WTC11 (cell line): ENCODE measurements around the gene RYR3. TPM values are rescaled to one million over a fixed set of nuclear protein-coding genes. Genes with fewer than 3 reads are reported as not detected.

Experiments
- ATAC-seq: fragments of 200-7000 bp; cut with Tn5 transposase; 2 replicates; pipeline ENCODE4 v1.10.0; 2021; ENCODE audit warnings: mild to moderate bottlenecking, moderate library complexity
- CTCF ChIA-PET: fragments of 300-600 bp; sonication (Branson Sonifier 250); formaldehyde crosslinking; loops from one replicate; lab custom pipeline; 2021; ENCODE audit warnings: antibody characterized with exemption; lab: Charles Lee
- POLR2A ChIA-PET: fragments of 350-600 bp; sonication (Branson Sonifier 250); formaldehyde crosslinking; loops from one replicate; lab custom pipeline; 2021; ENCODE audit warnings: antibody characterized with exemption; lab: Charles Lee
- DNase-seq: peaks from one replicate; pipeline ENCODE4 v3.0.0; 2021; ENCODE audit warnings: low spot score
- H3K27ac Mint-ChIP-seq: 2 replicates; pipeline ENCODE4 v1.8.0; 2021; ENCODE audit warnings: mixed read lengths
- H3K27me3 Mint-ChIP-seq: 2 replicates; pipeline ENCODE4 v1.8.0; 2021; ENCODE audit warnings: low read depth, mild to moderate bottlenecking, moderate library complexity, mixed read lengths
- H3K36me3 Mint-ChIP-seq: 2 replicates; pipeline ENCODE4 v1.8.0; 2021; ENCODE audit warnings: mixed read lengths
- H3K4me1 Mint-ChIP-seq: 2 replicates; pipeline ENCODE4 v1.8.0; 2022; ENCODE audit warnings: mixed read lengths
- H3K4me3 Mint-ChIP-seq: 2 replicates; pipeline ENCODE4 v1.8.0; 2021; ENCODE audit warnings: mild to moderate bottlenecking, moderate library complexity, mixed read lengths
- H3K9me3 Mint-ChIP-seq: 2 replicates; pipeline ENCODE4 v1.8.0; 2021; ENCODE audit warnings: mixed read lengths
- CBFB ChIP-seq: sonication (generic); formaldehyde crosslinking; IDR thresholded peaks from 2 replicates; pipeline ENCODE4 v1.8.1; 2022; ENCODE audit warnings: mild to moderate bottlenecking, low read depth, missing genetic modification reagents
- CREB1 ChIP-seq: sonication (generic); formaldehyde crosslinking; IDR thresholded peaks from 2 replicates; pipeline ENCODE4 v1.8.0; 2023; ENCODE audit warnings: mild to moderate bottlenecking, missing genetic modification reagents
- CREM ChIP-seq: sonication (generic); formaldehyde crosslinking; IDR thresholded peaks from 2 replicates; pipeline ENCODE4 v1.8.1; 2022; ENCODE audit warnings: mild to moderate bottlenecking, missing genetic modification reagents, moderate library complexity
- NFATC4 ChIP-seq: fragments of 250-450 bp; sonication (Bioruptor Pico); IDR thresholded peaks from 2 replicates; pipeline ENCODE4 v1.9.0; 2021; ENCODE audit warnings: mild to moderate bottlenecking
- NR3C1 ChIP-seq: sonication (generic); formaldehyde crosslinking; conservative IDR thresholded peaks from 2 replicates; pipeline ENCODE4 v1.8.1; 2023; ENCODE audit warnings: low read depth, mild to moderate bottlenecking, missing genetic modification reagents
- RELA ChIP-seq: sonication (generic); formaldehyde crosslinking; IDR thresholded peaks from 2 replicates; pipeline ENCODE4 v1.8.1; 2022; ENCODE audit warnings: missing genetic modification reagents, mild to moderate bottlenecking, borderline replicate concordance
- TEAD4 ChIP-seq: sonication (generic); formaldehyde crosslinking; IDR thresholded peaks from 2 replicates; pipeline ENCODE4 v1.8.0; 2022; ENCODE audit warnings: mild to moderate bottlenecking, missing genetic modification reagents
- TP53 ChIP-seq: sonication (generic); formaldehyde crosslinking; IDR thresholded peaks from 2 replicates; pipeline ENCODE4 v1.8.1; 2023; ENCODE audit warnings: mild to moderate bottlenecking, missing genetic modification reagents
- ZBTB21 ChIP-seq: sonication (generic); formaldehyde crosslinking; IDR thresholded peaks from 2 replicates; pipeline ENCODE4 v1.8.1; 2023; ENCODE audit warnings: mild to moderate bottlenecking, missing genetic modification reagents, borderline replicate concordance
- ZNF263 ChIP-seq: sonication (generic); formaldehyde crosslinking; IDR thresholded peaks from 2 replicates; pipeline ENCODE4 v1.8.1; 2022; ENCODE audit warnings: low read depth, mild to moderate bottlenecking, moderate library complexity, missing genetic modification reagents
- ZNF317 ChIP-seq: sonication (generic); formaldehyde crosslinking; IDR thresholded peaks from 2 replicates; pipeline ENCODE4 v1.8.1; 2023; ENCODE audit warnings: low read depth, mild to moderate bottlenecking, moderate library complexity, missing genetic modification reagents, borderline replicate concordance
- ZNF396 ChIP-seq: fragments of 250-450 bp; sonication (Bioruptor Pico); IDR thresholded peaks from 2 replicates; pipeline ENCODE4 v1.8.0; 2021; ENCODE audit warnings: mild to moderate bottlenecking, moderate library complexity, borderline replicate concordance
- total RNA-seq: library from RNA; stranded (reverse); gene quantifications from 3 replicates; pipeline ENCODE4 v1.2.3, GENCODE V29; 2021
- TF ChIP-seq, protein P1 (sequence below): sonication (generic); formaldehyde crosslinking; IDR thresholded peaks from 2 replicates; pipeline ENCODE4 v1.8.0; 2022; ENCODE audit warnings: missing genetic modification reagents
- TF ChIP-seq, protein P2 (sequence below): fragments of 200-600 bp; IDR thresholded peaks from 2 replicates; pipeline ENCODE4 v1.8.0; 2022; ENCODE audit warnings: antibody characterized with exemption
- TF ChIP-seq, protein P3 (sequence below): sonication (generic); formaldehyde crosslinking; IDR thresholded peaks from 2 replicates; pipeline ENCODE4 v1.8.1; 2022; ENCODE audit warnings: low read depth, mild to moderate bottlenecking, moderate library complexity, missing genetic modification reagents, borderline replicate concordance
- TF ChIP-seq, protein P4 (sequence below): sonication (generic); formaldehyde crosslinking; IDR thresholded peaks from 2 replicates; pipeline ENCODE4 v1.8.1; 2023; ENCODE audit warnings: mild to moderate bottlenecking, missing genetic modification reagents, moderate library complexity
- TF ChIP-seq, protein P5 (sequence below): fragments of 250-450 bp; sonication (Bioruptor Pico); IDR thresholded peaks from 2 replicates; pipeline ENCODE4 v1.9.0; 2021; ENCODE audit warnings: moderate library complexity, mild to moderate bottlenecking, inconsistent platforms, borderline replicate concordance
- TF ChIP-seq, protein P6 (sequence below): sonication (generic); formaldehyde crosslinking; IDR thresholded peaks from 2 replicates; pipeline ENCODE4 v1.8.1; 2022; ENCODE audit warnings: mild to moderate bottlenecking, missing genetic modification reagents, moderate library complexity, borderline replicate concordance

RYR3 gene
- total RNA-seq, 1 experiment from 2014 or later: 1.4 TPM

DNA sequence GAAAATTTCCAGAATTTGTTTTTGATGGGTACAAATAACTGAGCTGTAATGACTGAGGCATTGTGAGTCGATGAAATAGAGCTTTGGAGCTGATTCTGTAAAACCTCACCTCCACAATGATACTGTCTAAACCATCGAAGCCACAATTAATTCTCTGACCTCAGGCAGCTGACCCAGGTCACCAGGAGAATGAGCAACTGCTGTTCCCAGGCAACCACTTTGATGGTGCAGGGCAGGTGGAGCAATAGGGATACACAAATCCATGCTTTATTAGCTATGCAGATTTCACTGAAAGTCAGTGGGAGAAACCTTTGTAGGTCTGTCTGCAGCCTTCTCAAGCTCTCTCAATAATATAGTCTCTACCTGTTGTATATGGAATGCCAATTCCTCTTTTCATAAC, 204.4 kb downstream of the RYR3 start:
- Mint-ChIP-seq H3K9me3 (no peaks in the 10 kb centered on the region), H3K27me3 (no peaks in the 10 kb centered on the region), H3K4me3 (no peak overlapping the region), H3K36me3 (no peaks in the 10 kb centered on the region), H3K27ac (no peak overlapping the region), H3K4me1 (peaks cover 3% of the 10 kb centered on the region; the same call in 1 of the 2 replicates)
- CTCF ChIA-PET: interaction anchor here (1.7 kb wide), 1 partner anchor 186 kb away, joined by 7 read pairs; no protein-coding TSS in a partner anchor
- TF ChIP-seq NFATC4 (CRISPR knock-in tag) (no peak), NR3C1 (no peak), CBFB (CRISPR knock-in tag) (no peak), ZNF263 (CRISPR knock-in tag) (no peak), ZNF396 (CRISPR knock-in tag) (no peak), CREM (no peak)
- TF ChIP-seq, protein P1, sequence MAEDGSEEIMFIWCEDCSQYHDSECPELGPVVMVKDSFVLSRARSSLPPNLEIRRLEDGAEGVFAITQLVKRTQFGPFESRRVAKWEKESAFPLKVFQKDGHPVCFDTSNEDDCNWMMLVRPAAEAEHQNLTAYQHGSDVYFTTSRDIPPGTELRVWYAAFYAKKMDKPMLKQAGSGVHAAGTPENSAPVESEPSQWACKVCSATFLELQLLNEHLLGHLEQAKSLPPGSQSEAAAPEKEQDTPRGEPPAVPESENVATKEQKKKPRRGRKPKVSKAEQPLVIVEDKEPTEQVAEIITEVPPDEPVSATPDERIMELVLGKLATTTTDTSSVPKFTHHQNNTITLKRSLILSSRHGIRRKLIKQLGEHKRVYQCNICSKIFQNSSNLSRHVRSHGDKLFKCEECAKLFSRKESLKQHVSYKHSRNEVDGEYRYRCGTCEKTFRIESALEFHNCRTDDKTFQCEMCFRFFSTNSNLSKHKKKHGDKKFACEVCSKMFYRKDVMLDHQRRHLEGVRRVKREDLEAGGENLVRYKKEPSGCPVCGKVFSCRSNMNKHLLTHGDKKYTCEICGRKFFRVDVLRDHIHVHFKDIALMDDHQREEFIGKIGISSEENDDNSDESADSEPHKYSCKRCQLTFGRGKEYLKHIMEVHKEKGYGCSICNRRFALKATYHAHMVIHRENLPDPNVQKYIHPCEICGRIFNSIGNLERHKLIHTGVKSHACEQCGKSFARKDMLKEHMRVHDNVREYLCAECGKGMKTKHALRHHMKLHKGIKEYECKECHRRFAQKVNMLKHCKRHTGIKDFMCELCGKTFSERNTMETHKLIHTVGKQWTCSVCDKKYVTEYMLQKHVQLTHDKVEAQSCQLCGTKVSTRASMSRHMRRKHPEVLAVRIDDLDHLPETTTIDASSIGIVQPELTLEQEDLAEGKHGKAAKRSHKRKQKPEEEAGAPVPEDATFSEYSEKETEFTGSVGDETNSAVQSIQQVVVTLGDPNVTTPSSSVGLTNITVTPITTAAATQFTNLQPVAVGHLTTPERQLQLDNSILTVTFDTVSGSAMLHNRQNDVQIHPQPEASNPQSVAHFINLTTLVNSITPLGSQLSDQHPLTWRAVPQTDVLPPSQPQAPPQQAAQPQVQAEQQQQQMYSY (CRISPR knock-in tag): no peak
- ATAC-seq (no peak), DNase-seq (no peak)
- POLR2A ChIA-PET: no interaction called here

DNA sequence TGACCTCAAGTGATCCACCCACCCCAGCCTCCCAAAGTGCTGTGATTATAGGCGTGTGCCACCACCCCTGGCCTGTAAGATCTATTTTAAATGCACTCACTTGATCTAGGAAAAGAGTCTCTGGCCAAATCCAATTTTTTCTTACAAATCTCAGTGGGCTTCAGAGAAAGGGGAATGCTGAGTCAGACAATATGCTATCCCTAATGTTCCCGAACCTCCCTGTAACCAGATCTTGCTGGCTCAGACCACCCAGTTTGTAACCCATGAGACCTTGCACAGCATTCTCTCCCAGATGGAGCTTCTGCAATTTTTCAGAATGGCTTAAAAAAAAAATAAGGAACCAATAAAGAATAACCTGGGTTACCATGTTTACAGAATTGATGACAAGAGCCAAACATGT, 205.8 kb downstream of the RYR3 start:
- ATAC-seq (no peak), DNase-seq (no peak)
- H3K36me3 Mint-ChIP-seq: no peaks in the 10 kb centered on the region
- H3K9me3 Mint-ChIP-seq: no peaks in the 10 kb centered on the region
- H3K27me3 Mint-ChIP-seq: no peaks in the 10 kb centered on the region
- CTCF ChIA-PET: interaction anchor here (1.7 kb wide), 1 partner anchor 184 kb away, joined by 7 read pairs; no protein-coding TSS in a partner anchor
- TF ChIP-seq, protein P2, sequence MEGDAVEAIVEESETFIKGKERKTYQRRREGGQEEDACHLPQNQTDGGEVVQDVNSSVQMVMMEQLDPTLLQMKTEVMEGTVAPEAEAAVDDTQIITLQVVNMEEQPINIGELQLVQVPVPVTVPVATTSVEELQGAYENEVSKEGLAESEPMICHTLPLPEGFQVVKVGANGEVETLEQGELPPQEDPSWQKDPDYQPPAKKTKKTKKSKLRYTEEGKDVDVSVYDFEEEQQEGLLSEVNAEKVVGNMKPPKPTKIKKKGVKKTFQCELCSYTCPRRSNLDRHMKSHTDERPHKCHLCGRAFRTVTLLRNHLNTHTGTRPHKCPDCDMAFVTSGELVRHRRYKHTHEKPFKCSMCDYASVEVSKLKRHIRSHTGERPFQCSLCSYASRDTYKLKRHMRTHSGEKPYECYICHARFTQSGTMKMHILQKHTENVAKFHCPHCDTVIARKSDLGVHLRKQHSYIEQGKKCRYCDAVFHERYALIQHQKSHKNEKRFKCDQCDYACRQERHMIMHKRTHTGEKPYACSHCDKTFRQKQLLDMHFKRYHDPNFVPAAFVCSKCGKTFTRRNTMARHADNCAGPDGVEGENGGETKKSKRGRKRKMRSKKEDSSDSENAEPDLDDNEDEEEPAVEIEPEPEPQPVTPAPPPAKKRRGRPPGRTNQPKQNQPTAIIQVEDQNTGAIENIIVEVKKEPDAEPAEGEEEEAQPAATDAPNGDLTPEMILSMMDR: no peak
- TF ChIP-seq, protein P3, sequence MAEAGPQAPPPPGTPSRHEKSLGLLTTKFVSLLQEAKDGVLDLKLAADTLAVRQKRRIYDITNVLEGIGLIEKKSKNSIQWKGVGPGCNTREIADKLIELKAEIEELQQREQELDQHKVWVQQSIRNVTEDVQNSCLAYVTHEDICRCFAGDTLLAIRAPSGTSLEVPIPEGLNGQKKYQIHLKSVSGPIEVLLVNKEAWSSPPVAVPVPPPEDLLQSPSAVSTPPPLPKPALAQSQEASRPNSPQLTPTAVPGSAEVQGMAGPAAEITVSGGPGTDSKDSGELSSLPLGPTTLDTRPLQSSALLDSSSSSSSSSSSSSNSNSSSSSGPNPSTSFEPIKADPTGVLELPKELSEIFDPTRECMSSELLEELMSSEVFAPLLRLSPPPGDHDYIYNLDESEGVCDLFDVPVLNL (CRISPR knock-in tag): no peak
- TF ChIP-seq TEAD4 (no peak), ZBTB21 (no peak), TP53 (CRISPR knock-in tag) (no peak), RELA (CRISPR knock-in tag) (no peak), CREB1 (CRISPR knock-in tag) (no peak), ZNF317 (CRISPR knock-in tag) (no peak)
- TF ChIP-seq, protein P4, sequence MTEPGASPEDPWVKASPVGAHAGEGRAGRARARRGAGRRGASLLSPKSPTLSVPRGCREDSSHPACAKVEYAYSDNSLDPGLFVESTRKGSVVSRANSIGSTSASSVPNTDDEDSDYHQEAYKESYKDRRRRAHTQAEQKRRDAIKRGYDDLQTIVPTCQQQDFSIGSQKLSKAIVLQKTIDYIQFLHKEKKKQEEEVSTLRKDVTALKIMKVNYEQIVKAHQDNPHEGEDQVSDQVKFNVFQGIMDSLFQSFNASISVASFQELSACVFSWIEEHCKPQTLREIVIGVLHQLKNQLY (CRISPR knock-in tag): no peak
- TF ChIP-seq, protein P5, sequence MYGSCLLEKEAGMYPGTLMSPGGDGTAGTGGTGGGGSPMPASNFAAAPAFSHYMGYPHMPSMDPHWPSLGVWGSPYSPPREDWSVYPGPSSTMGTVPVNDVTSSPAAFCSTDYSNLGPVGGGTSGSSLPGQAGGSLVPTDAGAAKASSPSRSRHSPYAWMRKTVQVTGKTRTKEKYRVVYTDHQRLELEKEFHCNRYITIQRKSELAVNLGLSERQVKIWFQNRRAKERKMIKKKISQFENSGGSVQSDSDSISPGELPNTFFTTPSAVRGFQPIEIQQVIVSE (CRISPR knock-in tag): no peak
- TF ChIP-seq, protein P6, sequence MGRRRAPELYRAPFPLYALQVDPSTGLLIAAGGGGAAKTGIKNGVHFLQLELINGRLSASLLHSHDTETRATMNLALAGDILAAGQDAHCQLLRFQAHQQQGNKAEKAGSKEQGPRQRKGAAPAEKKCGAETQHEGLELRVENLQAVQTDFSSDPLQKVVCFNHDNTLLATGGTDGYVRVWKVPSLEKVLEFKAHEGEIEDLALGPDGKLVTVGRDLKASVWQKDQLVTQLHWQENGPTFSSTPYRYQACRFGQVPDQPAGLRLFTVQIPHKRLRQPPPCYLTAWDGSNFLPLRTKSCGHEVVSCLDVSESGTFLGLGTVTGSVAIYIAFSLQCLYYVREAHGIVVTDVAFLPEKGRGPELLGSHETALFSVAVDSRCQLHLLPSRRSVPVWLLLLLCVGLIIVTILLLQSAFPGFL (CRISPR knock-in tag): no peak
- POLR2A ChIA-PET: no interaction called here
- H3K27ac Mint-ChIP-seq: no peak overlapping the region
- H3K4me3 Mint-ChIP-seq: no peak overlapping the region
- H3K4me1 Mint-ChIP-seq: peaks cover 3% of the 10 kb centered on the region; the same call in 1 of the 2 replicates
